Effector CD4-positive, alpha-beta T cell (primary cell): ENCODE measurements around the gene NUSAP1.
"Not testable (repeated sequence)": the region's sequence is repeated elsewhere in the genome, so short reads cannot be mapped to it uniquely, and the experiment has no call there.

Source experiments
- DNase-seq: peaks from one replicate; pipeline ENCODE4 v3.0.0-alpha.2; 2020

Gene NUSAP1

GRCh38 chr15:41416742-41417417 is 84.2 kb downstream of the NUSAP1 start, which contains the start of gene RTF1:
RTF1 (plus strand) TSS chr15:41417095; CDS start chr15:41417116, 21 bp downstream.
- DNase-seq, result peak; percentile 94

- DNase-seq, result no peak
Observed at GRCh38 chr15:41417418-41418195, 84.9 kb downstream of the NUSAP1 start.

- DNase-seq, result no peak
Observed at GRCh38 chr15:41423979-41424659, 91.4 kb downstream of the NUSAP1 start.

- no peak for DNase-seq
Observed at GRCh38 chr15:41424809-41425208, 92.1 kb downstream of the NUSAP1 start.

- not testable (repeated sequence) for DNase-seq
Observed at GRCh38 chr15:41425907-41426306, 93.2 kb downstream of the NUSAP1 start.

- DNase-seq, result no peak
Observed at GRCh38 chr15:41429003-41429890, 96.6 kb downstream of the NUSAP1 start.
